HG02884 (cell line): ENCODE measurements around the gene NIT1.

Experiments
- ATAC-seq: cut with Tn5 transposase; IDR thresholded peaks from one replicate; pipeline ENCODE4 v1.9.1; 2021; ENCODE audit warnings: mild to moderate bottlenecking, moderate library complexity; ENCODE audit not compliant: unreplicated experiment

The NIT1 gene

DNA sequence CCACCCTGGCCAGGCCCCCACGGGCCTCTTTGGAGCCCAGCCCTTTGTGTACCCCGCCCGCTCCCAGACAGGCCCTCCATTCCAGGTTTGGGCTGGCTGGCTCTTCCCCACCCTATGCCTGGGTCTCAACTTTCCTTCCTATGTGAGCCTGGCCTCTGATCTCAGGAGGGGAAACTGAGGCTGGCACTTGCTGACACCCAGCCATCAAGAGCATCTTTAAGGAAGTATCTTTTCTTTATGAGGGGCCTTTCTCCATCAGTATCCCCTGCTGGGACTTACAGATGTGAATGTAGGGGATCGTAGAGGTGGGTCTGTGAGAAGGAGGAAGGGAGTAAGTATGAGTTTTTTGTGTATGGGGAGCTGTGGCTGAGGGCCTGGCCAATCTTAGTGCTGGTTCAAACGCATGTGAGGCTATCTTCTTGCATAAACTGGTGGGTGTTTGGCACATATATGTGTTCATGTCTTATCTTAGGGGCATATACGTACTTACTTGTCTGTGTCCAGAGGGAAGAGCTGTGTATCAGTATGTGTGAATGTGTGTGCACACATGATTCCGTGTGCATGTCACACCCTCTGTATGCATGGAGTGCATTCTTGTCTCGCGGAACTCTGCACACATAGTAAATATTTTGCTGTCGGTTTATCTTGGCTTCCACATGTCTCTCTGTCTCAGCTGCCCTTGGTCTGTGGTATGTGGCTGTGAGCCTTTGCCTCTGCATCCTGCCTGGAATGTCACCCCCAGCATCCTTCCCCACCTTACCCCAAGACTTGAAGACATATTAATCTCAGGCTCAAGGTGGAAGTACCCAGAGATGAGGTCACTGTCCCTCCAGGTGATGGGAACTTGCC is 33.9 kb upstream of the NIT1 start:
- no peak for ATAC-seq

DNA sequence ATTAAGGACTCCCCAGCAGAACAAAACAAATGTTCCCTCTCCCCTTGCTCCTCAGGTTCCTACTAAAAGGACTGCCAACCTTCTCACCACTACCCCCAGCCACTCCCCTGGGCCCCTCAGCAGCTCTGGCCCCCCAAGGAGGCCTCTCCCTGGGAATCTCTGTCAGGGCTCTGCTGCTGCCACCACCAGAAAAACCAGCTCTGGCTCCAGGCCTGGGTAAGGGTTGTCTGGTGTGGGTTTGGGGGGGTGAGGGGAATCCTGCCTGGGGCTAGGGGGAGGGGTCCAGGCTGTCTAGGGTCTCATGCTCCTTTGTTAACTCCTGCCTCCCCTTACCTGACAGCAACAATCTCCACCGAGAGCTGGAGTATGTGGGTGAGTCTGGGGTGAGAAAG is 33.3 kb upstream of the NIT1 start:
- no peak for ATAC-seq

DNA sequence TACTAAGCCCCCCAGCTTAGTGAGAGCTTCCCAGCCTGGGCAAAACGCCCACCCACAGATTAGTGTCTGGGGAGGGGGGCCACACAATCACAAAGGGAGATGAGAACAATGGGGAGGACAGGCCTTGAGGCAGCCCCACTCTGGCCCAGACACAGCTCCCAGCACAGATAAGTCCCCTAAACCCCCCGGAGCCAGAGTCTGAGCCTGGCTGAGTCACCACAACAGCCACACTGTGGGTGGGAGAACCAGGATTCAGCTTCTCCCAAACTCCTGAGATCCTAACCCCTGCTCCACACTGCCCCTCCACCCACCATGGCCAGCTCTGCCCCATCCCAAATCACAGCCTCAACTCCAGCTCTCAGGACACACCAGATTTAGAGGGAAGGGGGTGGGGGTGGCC is 32.7 kb upstream of the NIT1 start:
- no peak for ATAC-seq

GRCh38 chr1:161086457-161086856 is 31.4 kb upstream of the NIT1 start:
- ATAC-seq = no peak

GRCh38 chr1:161088587-161089110 is 29.3 kb upstream of the NIT1 start:
- ATAC-seq = no peak

- no peak for ATAC-seq
Observed at GRCh38 chr1:161089251-161089924, 28.5 kb upstream of the NIT1 start, which contains the start of gene NECTIN4. TSS of gene NECTIN4 (minus strand) at chr1:161089558. CDS start at chr1:161089296, 262 bp downstream.

DNA sequence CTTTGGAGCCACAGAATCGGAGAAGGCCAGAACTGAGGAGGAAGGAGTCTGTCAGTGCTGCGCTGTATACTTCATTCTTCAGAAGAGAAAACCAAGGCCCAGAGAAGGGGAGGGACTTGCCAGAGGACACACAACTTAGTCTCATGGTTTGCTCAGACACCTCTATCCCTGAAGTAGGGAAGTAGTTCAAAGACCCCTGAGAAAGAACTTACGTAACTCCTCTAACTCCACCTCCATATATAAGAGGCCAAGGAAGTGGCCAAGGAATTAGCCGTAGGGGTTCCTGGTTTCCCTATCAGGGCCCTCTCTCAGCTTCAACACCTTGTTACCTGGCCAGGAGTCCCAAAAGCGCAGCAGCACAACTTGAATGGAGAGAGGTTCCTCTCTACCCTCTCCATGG is 28.0 kb upstream of the NIT1 start:
- ATAC-seq = no peak

DNA sequence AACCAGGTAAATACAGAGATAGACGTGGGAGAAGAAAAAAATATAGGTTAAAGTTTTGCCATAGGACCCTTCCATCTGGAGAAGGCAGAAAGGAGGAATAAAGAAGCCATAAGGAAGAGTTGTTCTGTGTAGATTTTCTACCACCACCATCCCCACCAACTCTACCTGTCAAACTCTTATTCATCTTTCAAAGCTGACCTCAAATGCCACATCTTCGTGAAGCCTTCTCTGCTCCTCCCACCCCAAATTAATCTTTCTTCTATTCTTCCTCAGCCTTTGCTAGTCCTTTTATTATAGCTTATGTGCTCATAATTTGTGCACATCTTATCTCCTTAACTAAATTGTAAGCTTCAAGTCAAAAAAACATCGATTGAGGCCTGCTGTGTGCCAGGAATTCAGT is 27.3 kb upstream of the NIT1 start:
- ATAC-seq = no peak

GRCh38 chr1:161091093-161091492 is 26.8 kb upstream of the NIT1 start:
- ATAC-seq = no peak

DNA sequence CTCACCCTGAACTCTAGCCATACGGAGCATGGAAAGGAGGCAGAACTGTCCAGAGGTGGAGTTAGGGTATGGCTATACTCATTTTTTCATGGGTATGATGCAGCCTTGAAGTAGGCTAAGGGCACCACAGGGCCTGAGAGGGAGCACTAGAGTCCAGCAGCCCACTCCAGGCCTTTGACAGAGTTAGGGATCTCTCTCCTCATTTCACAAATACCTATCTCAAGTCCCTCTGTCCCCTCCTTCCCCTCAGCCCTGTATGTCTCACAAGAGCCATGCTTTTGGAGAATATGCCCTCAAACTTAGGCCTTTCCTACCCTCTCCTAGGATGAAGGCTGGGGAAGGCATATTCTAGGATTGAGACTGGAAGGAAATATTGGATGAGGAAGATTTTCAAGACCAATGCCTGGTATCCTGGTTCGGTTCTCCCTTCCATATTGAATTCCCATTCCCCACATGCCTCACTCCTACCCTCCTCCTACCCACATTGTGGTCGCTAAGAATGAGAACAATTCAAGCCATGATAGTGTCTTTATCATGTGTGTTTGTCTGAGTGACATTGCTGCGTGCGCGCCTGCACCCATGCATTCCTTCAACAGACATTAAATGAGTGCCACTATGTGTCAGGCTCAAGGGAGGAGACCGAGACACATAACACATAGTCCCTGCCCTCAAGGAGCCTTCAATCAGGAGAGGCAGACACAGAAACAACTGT is 26.0 kb upstream of the NIT1 start:
- ATAC-seq = no peak

DNA sequence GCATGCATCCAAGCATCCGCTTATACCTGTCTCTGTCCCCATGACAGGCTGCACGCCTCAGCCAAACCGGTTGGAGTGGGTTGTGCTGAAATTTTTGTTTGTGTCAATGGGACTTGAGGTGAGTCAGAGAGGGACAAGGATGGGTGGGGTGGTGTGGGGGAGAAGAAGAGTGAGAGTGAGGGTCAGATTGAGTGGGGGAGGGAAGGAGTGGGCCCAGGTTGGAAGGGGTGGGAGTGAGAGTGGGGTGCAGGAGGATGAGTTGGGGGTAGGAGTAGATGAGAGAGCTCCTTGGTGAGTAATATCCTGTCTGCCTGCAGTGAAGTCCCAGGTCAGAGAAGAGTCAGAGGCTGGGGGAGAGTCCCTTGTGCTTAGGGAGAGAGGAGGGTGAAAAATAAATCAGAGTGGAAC is 25.3 kb upstream of the NIT1 start:
- ATAC-seq = no peak

GRCh38 chr1:161094481-161094880 is 23.4 kb upstream of the NIT1 start:
- ATAC-seq = no peak

GRCh38 chr1:161095230-161095629 is 22.7 kb upstream of the NIT1 start:
- no peak for ATAC-seq

DNA sequence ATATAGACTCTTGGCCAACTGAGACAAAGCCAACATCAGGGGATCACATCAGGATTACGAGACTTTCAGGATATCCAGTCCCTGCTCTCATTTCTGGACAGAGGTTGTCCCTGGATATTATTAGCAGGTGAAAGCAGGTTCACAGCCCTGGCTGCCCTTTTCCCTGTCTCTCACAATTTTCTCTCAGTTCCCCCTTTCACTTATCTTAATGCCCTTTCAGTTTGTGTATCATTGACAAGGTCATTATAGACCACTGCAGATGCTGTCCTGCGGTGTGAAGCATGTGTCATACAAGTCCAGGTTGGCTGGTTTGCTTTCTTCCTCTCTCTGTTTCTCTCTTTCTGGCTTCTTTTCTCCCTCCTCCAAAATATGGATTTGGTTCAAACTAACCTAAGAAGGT is 21.9 kb upstream of the NIT1 start:
- ATAC-seq = no peak

DNA sequence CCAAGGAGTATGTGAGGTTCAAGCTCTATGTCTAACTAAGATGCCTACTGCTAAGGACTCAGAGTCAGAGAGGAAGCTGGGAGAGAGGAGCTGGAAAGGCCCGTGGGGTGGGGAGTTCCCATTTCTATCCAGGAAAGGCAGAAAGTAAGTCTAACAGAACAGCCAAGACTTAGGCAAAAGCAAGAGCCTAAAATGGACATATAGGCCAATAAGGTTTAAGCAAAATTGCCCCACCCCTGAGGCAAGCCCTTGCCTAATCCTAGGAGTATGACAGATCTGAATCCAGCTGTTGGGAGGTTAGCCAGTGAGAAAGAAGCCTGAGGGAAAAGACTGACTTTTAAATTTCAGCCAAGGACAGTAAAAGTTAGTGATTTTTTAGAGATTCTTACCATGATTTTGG is 21.4 kb upstream of the NIT1 start:
- ATAC-seq = no peak

- peak; percentile 57 for ATAC-seq
Observed at GRCh38 chr1:161098210-161099068, 19.5 kb upstream of the NIT1 start, which contains the start of gene KLHDC9. TSS of gene KLHDC9 (plus strand) at chr1:161098361. CDS start at chr1:161098536, 175 bp downstream.

GRCh38 chr1:161099090-161099802 is 18.7 kb upstream of the NIT1 start:
- ATAC-seq = no peak

DNA sequence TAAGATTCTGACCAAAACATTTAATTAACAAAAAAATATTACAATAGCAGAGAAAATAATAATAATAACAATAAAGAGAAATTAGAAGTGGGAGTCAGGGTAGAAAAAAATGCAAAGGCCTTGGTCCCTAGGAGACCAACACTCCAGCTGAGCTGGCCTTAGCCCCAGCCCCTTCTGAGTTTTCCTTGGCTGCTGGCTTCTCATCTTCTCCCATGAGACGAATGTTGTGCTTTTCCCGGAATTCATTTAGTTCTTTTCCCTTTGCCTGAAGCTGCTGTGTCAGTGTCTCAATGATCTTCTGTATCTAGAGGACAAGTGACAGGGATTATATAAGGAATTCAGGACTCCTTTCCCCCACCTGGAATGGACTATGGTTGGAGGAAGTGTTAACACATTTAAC is 17.3 kb upstream of the NIT1 start:
- ATAC-seq = no peak

GRCh38 chr1:161106431-161106830 is 11.5 kb upstream of the NIT1 start:
- no peak for ATAC-seq

GRCh38 chr1:161111117-161111516 is 6.8 kb upstream of the NIT1 start:
- ATAC-seq = no peak
